Measurements from ENCODE around the gene GPSM1. TPM values are rescaled to one million over a fixed set of nuclear protein-coding genes. Genes with fewer than 3 reads are reported as not detected.

Gene GPSM1
- total RNA-seq, 6 experiments from 2014 or later = 1.3 to 4.8 (median 4.1) TPM

DNA sequence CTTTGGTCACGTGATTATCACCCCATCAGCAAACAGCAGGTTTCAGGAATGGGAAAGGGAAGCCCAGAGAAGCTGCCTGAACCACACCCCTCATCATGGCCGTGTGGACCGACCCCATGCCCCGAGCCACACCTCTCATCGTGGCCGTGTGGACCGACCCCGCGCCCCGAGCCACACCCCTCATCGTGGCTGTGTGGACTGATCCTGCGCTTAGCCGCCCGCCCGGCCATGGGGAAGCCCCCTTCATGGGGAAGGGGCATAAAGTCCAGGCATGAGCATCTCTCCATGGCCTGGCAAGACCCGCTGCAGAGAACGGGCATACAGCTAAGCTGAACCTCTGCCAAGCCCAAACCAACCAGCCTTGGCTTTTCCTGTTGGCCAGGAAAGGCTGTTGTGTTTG lies 66.2 kb downstream of the GPSM1 start:
- Histone ChIP-seq H3K4me1 (peaks cover 0 to 23% (median 10%) of the 10 kb centered on the region in 4 donors), H3K36me3 (peaks cover 0 to 59% (median 14%) of the 10 kb centered on the region in 4 donors), H3K27me3 (no peaks in the 10 kb centered on the region), H3K27ac (no peak overlapping the region), H3K4me3 (no peak overlapping the region), H3K9me3 (no peaks in the 10 kb centered on the region)
- ATAC-seq = no peak
- DNase-seq = peak in 1 of 3 donors; percentile 47
- no peak for TF ChIP-seq POLR2A (IDR thresholded peaks at IDR 0.05)
- TF ChIP-seq, protein P1, sequence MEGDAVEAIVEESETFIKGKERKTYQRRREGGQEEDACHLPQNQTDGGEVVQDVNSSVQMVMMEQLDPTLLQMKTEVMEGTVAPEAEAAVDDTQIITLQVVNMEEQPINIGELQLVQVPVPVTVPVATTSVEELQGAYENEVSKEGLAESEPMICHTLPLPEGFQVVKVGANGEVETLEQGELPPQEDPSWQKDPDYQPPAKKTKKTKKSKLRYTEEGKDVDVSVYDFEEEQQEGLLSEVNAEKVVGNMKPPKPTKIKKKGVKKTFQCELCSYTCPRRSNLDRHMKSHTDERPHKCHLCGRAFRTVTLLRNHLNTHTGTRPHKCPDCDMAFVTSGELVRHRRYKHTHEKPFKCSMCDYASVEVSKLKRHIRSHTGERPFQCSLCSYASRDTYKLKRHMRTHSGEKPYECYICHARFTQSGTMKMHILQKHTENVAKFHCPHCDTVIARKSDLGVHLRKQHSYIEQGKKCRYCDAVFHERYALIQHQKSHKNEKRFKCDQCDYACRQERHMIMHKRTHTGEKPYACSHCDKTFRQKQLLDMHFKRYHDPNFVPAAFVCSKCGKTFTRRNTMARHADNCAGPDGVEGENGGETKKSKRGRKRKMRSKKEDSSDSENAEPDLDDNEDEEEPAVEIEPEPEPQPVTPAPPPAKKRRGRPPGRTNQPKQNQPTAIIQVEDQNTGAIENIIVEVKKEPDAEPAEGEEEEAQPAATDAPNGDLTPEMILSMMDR (IDR thresholded peaks at IDR 0.05) = no peak
- WGBS (ENCODE audit: insufficient coverage, low coverage, low lambda C conversion rate, missing lambda C conversion rate) = 86% methylated on average over 7 of the region's 17 CpGs
- intact Hi-C loops (cut with DNase I) = no loop called here

DNA sequence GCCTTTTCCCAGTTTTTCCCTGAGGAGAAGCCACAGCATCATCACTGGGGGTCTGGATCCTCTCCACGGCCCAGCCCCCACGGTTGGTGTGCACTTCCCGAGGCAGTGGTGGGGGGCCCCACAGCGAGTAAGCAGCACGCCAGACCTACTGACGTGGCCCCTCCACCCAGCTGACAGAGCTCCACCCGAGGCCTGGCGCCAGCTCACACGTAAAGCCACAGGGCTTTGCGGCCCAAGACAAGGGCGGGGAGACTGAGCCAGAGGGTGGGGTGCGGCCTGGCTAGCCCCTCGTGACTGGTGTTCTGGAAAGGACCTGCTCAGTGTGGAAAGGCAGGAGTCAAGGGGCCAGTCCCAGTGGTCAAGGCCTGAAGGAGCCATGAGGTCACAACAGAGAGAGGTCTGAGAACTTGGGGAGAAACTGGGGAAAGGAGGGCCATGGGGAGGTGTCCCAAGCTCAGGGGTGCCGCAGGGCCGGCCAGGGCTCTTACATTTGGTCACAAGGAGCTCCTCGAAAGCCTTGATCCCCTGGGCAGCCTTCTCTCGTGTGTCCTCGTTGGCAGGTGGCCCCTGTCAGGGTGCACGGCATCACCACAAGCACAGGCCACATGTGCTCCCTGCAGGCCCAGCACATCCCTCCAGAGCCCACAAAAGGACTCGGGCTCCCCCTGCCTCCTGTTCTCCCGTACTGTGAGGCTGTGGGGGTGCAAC lies 67.1 kb downstream of the GPSM1 start:
- no peak for ATAC-seq
- H3K9me3 ChIP-seq = no peaks in the 10 kb centered on the region
- 100% methylated on average over 1 of the region's 21 CpGs for WGBS (ENCODE audit: insufficient coverage, low coverage, low lambda C conversion rate, missing lambda C conversion rate)
- no peak overlapping the region for H3K4me3 ChIP-seq
- H3K36me3 ChIP-seq = peaks cover 0 to 54% (median 10%) of the 10 kb centered on the region in 4 donors
- intact Hi-C loops (cut with DNase I) = no loop called here
- peak in 1 of 3 donors; percentile 18 for DNase-seq
- H3K27ac ChIP-seq = peak overlapping the region in 1 of 3 donors; percentile 78
- no peaks in the 10 kb centered on the region for H3K27me3 ChIP-seq
- TF ChIP-seq POLR2A (IDR thresholded peaks at IDR 0.05) = no peak
- TF ChIP-seq, protein P1 (IDR thresholded peaks at IDR 0.05) = no peak
- peaks cover 0 to 27% (median 11%) of the 10 kb centered on the region in 4 donors for H3K4me1 ChIP-seq

DNA sequence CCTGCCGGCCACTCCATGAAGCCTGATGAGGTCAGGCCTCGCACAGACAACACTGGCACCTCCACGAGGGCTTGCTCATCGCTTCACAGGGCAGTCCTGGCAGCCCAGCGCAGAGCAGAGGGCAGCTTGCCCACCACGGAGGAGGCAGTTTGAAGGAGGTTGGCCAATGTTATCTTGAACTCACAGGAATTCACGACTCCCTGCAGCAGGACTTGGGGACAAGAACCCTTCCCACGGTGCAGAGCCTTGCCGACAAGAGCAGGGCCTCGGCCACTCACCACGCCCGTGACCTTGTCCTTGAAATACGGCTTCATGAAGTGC lies 67.6 kb downstream of the GPSM1 start:
- Histone ChIP-seq H3K27ac (peak overlapping the region in 2 of 3 donors; percentile 77 to 78), H3K9me3 (no peaks in the 10 kb centered on the region), H3K27me3 (no peaks in the 10 kb centered on the region), H3K4me1 (peaks cover 0 to 27% (median 11%) of the 10 kb centered on the region in 4 donors), H3K36me3 (peaks cover 0 to 49% (median 10%) of the 10 kb centered on the region in 4 donors), H3K4me3 (no peak overlapping the region)
- TF ChIP-seq POLR2A (IDR thresholded peaks at IDR 0.05) = no peak
- TF ChIP-seq, protein P1 (IDR thresholded peaks at IDR 0.05) = no peak
- DNase-seq (peak in 1 of 3 donors; percentile 39), ATAC-seq (no peak)
- 73% methylated on average over 4 of the region's 13 CpGs for WGBS (ENCODE audit: insufficient coverage, low coverage, low lambda C conversion rate, missing lambda C conversion rate)
- intact Hi-C loops (cut with DNase I) = no loop called here

DNA sequence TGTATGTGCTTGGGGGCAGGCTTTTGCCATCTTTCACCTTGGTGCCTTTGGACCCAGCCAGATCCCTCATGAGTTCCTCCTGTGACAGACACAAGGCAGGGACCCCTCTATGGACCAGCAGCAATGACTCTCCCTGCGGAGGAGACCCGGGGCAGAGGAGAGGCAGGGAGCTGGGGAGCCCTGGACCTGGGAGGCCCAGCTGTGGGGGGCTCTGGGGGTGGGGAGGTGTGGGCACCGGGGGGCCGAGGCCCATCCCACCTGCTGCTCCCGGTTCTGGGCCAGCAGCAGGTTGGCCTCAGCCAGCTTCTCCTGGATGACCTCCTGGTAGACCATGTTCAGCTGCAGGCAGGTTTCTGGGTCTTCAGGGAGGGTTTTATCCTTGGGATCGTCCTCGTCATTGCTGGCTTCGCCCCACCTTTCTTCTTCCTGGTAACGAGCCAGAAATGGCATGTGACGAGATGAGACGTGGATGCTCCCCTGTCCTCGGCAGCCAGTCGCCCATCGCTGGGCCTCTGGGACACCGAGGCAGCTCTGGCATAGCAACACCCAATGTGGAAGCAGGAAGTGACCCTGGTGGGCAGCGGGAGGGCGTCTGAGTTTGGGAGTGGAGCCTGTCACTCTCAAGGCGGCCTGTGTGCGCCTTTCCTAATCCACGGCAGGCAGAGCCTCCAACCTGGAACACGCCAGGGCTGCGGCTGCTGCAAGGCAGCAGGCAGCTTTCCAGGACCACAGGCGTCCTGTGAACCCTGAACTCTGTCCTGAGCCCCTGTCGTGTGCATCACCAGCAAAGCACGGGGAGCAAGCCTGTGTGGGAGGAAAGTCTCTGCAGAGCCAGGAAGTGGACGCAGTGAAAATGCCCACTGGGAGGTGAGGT lies 68.2 kb downstream of the GPSM1 start:
- 54% methylated on average over 17 of the region's 26 CpGs for WGBS (ENCODE audit: insufficient coverage, low coverage, low lambda C conversion rate, missing lambda C conversion rate)
- H3K27ac ChIP-seq = peak overlapping the region in 2 of 3 donors; percentile 77 to 78
- DNase-seq = peak; percentile 84 to 93 (median 92)
- no peaks in the 10 kb centered on the region for H3K27me3 ChIP-seq
- peaks cover 0 to 47% (median 10%) of the 10 kb centered on the region in 4 donors for H3K36me3 ChIP-seq
- peaks cover 0 to 32% (median 13%) of the 10 kb centered on the region in 4 donors for H3K4me1 ChIP-seq
- H3K4me3 ChIP-seq = no peak overlapping the region
- peak; percentile 76 to 82 (median 79) for ATAC-seq
- H3K9me3 ChIP-seq = no peaks in the 10 kb centered on the region
- intact Hi-C loops (cut with DNase I) = no loop called here
- TF ChIP-seq POLR2A (IDR thresholded peaks at IDR 0.05) = peak; percentile 60
- TF ChIP-seq, protein P1 (IDR thresholded peaks at IDR 0.05) = no peak
